GM18951 (cell line): ENCODE results near the gene KIF3A.

Source experiments
- POLR2A ChIP-seq: IDR thresholded peaks from 4 replicates; pipeline ENCODE4 v1.6.1; 2011; ENCODE audit warnings: mild to moderate bottlenecking; ENCODE audit not compliant: insufficient read length, insufficient read depth; ENCODE audit errors: extremely low read depth
- in situ Hi-C: fragments of 300-500 bp; cut with MboI; formaldehyde crosslinking; loops from one replicate; pipeline ENCODE4 v1.12.0; 2022; ENCODE audit warnings: low sequenced_read_pairs, mixed read lengths, inconsistent platforms; ENCODE audit not compliant: unreplicated experiment

KIF3A gene

DNA sequence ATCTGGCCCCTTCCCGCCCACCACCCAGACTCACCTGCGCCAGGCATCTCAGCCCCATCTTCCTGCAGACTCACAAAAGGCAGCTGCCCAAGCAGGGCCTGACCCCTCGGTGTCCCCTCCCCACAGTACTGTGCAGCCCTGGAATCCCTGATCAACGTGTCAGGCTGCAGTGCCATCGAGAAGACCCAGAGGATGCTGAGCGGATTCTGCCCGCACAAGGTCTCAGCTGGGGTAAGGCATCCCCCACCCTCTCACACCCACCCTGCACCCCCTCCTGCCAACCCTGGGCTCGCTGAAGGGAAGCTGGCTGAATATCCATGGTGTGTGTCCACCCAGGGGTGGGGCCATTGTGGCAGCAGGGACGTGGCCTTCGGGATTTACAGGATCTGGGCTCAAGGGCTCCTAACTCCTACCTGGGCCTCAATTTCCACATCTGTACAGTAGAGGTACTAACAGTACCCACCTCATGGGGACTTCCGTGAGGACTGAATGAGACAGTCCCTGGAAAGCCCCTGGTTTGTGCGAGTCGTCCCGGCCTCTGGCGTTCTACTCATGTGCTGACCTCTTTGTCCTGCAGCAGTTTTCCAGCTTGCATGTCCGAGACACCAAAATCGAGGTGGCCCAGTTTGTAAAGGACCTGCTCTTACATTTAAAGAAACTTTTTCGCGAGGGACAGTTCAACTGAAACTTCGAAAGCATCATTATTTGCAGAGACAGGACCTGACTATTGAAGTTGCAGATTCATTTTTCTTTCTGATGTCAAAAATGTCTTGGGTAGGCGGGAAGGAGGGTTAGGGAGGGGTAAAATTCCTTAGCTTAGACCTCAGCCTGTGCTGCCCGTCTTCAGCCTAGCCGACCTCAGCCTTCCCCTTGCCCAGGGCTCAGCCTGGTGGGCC, 77.5 kb downstream of the KIF3A start:
- TF ChIP-seq POLR2A: no peak
- in situ Hi-C loops: no loop called here

DNA sequence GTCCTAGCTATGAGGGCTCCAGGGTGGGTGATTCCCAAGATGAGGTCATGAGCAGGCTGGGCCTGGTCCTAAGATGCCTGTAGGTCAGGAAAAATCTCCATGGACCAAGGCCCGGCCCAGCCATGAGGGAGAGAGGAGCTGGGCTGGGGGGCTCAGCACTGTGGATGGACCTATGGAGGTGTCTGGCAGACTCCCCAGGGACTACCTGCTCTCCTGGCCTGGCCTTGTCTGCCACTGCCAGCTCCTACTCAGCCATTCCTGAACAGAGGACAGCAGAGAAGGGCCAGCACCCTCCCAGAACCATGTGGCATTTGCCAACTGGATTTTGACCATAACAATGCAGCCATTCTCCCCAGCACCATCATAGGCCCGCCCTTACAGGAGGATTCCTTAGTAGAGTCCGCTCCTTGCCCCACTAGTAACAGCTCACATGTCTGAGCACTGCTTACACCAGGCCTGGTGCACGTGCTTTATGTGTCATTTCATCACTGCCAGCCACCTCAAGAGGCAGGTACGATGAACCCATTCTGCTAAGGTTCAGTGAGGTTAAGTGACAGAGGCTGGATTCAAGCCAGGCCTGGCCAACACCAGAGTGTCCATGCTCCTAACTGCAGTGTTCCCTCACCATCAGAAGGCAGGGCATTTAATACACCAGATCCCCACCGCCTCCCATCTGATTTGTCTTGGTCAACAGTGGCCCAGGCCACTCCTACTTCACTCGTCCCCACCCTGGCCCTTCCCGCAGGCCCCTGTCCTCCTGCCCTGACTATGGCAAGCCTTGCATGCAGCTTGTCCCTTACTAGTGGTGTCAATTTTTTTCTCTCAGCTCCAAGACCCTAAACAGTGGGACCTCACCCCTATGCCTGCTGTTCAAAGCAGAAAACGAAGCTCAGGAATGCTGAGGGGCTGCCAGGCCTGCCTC, 78.7 kb downstream of the KIF3A start:
- TF ChIP-seq POLR2A: no peak

DNA sequence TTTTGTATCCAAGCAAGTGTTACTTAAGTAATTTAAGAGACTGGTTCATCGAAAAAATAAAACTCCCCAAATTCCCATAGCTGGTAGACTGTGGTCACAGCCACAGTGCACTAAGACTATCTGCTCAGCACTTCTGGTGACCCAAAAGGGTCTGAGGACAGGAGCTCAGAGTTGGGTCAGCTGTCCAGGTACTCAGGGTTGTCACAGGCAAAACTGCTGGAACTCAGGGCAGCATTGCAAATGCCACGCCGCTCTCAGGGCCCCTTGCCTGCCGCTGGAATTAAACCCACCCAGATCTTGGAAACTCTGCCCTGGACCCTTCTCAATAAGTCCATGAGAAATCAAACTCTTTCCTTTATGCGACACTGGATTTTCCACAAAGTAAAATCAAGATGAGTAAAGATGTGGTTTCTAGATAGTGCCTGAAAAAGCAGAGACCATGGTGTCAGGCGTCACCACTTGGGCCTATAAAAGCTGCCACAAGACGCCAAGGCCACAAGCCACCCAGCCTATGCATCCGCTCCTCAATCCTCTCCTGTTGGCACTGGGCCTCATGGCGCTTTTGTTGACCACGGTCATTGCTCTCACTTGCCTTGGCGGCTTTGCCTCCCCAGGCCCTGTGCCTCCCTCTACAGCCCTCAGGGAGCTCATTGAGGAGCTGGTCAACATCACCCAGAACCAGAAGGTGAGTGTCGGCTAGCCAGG, 79.5 kb downstream of the KIF3A start, which contains the start of gene IL13:
Gene IL13, plus strand, starts transcription at position 498 of the 705 bp plus-strand sequence. Its CDS starts 14 bp downstream, at position 512.
- no peak for TF ChIP-seq POLR2A
- in situ Hi-C loops: no loop called here

More for the DNA sequence above, 78.7 kb downstream of the KIF3A start:
- in situ Hi-C loops: no loop called here

DNA sequence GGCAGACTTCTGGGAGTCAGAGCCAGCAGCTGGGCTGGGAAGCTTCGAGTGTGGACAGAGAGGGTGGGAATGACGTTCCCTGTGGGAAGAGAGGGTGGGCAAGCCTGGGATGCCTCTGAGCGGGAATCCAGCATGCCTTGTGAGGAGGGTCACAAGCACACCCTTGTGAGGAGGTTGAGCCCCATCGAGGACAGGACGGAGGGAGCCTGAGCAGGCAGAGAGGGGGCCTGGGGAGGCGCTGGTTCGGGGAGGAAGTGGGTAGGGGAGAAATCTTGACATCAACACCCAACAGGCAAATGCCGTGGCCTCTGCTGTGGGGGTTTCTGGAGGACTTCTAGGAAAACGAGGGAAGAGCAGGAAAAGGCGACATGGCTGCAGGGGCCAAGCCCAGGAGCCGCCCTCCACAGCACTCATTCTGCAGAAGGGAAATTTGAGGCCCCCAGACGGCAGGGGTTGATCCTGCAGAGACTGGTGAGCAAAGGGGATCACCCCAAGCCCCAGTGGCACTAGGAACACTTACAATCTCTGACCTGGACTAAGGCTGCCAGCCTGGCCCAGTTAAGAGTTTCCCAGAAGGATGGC, 80.5 kb downstream of the KIF3A start:
- no peak for TF ChIP-seq POLR2A
- in situ Hi-C loops: no loop called here

DNA sequence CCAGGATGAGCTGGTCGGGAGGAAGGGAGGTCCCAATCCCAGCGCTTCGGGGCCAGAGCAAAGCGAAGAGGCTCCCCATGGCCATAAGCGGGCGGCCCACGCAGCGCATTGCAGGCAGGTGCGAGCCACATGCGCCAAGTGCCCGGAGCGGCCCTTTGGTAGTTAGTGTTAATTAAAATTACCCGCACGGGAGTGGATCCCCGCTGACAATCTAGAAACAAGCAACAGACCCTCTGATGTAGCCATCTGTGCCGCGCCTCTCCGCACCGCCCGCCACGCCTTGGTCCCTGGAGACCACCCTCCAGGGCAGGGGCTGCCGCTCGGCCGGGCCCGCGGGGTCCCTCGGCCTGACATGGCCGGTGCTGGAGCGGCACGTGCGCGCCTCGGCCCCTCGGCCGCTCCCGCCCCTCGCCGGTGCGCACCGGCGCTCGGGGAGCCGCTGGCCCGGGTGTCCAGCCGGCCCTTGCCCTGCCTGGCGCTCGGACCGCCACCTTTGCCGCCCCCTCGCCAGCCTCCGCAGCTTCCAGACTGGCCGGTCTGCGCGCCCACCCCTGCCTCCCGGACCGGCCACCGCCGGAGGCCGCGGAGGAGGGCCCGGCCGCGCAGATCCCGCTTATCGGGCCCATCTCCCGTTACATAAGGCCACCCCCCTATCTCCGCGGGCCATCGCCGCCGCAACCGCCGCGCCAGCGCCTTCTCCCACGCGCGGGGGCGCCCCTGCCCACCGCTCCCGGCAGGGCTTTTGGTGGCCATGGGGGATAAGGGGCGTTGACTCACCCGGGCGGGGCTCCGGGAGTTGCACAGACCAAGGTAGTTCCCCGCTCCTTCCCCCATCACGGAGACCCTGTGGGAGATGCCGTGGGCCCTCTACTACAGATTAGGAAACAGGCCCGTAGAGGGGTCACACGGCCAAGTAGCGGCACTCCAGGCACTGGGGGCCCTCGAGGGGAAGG, 81.2 kb downstream of the KIF3A start:
- TF ChIP-seq POLR2A: no peak
- in situ Hi-C loops: no loop called here

DNA sequence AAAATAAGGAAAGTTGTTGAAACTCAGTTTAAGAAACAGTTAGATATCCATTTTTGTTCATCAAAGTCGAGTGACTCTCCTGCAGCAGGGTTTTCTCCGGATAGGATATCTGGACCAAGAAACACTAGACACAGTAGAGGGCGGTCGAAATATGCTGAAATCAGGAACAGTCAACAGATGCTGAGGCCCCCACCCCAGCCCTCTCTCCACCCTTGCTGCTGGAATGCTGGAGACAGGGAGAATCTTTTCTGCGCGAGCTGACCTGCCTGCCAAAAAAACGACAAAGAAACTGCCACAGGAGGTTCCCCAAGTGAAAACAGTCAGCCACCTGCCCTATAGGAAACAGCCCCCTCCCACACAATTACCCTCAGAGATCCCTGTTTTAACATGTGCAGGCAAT, 83.6 kb downstream of the KIF3A start:
- no peak for TF ChIP-seq POLR2A
- in situ Hi-C loops: no loop called here

DNA sequence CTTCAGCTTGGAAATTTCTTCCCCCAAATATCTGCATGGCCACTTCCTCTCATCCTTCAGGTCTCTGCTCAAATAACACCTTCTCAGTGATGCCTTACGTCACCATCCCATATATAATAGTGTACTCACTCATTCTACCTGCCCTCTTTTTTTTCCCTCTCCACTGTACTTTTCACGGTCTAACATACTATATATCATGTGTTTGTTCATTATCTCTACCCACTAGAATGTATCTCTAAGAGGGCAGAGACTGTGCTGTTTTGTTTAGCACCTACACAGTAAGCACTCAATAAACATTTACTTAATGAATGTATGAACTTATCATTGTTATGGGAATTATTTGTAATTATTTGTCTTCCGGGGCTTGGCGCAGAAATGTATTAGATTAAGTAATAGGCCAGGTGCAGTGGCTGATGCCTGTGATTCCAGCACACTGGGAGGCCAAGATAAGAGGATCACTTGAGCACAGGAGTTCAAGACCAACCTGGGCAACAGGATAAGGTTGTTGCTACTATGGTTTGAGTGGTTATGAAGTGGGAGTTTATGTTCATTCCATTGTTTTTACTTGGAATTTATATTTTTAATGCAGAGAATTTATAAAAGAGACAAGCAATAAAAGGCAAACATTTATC, 85.4 kb downstream of the KIF3A start:
- in situ Hi-C loops: no loop called here

DNA sequence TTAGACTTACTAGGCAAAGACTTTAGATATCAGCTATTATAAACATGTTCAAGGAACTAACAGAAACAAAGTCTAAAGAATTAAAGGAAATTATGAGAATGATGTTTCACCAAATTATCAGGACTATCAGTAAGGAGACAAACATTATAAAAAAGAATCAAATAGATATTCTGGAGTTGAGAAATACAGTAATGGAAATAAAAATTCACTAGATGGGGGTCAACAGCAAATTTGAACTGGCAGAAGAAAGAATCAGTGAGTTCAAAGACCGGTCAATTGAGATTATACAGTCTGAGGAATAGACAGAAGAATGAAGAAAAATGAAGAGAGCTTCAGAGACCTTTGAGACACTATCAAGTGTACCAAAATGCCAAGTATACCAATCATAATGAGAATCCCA, 89.0 kb downstream of the KIF3A start:
- in situ Hi-C loops: no loop called here

More for the DNA sequence above, 85.4 kb downstream of the KIF3A start:
- no peak for TF ChIP-seq POLR2A

DNA sequence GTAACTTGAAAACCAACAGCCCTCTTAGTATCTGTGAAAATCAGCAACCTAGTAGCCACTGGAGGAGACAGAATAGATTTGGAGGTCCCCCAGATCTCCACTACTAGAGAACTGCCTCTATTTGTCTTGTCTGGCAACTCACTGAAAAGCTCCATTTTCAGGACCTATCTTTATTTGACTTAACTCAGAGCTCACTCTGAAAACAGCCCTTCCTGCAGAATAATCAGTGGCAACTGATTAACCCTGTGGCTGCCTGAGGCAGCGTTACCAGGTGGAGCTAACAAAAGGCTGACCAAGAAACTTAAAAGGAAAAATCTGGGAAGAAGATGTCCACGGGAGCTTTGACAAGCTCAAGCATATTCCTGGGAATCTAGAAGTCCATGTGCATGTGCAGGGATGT, 89.9 kb downstream of the KIF3A start:
- no peak for TF ChIP-seq POLR2A
- in situ Hi-C loops: no loop called here

More for the DNA sequence above, 89.0 kb downstream of the KIF3A start:
- no peak for TF ChIP-seq POLR2A

DNA sequence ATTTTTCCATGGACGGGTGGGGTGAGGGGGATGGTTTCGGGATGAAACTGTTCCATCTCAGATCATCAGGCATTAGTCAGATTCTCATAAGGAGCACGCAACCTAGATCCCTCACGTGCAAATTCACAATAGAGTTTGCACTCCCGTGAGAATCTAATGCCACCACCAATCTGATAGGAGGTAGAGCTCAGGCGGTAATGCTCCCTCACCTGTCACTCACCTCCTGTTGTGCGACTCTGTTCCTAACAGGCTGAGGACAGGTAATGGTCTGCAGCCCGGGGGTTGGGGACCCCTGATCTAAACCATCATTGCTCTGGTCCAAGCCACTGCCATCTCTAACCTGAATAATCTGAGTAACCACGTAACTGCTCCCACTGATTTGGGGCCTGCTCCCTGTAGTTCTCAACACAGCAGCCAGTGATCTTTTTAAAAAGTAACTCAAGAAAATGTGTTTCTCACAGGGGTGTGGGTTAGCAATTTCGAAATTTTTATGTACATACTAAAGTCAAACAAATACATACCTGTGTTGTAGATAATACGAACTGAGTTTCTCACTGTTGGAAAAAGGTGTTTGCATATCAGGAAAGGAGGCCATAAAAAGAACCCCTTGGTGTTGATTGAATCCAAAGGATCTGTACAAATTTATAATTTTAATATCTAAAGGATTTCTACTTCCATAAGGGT, 90.6 kb downstream of the KIF3A start:
- in situ Hi-C loops: no loop called here
- no peak for TF ChIP-seq POLR2A

DNA sequence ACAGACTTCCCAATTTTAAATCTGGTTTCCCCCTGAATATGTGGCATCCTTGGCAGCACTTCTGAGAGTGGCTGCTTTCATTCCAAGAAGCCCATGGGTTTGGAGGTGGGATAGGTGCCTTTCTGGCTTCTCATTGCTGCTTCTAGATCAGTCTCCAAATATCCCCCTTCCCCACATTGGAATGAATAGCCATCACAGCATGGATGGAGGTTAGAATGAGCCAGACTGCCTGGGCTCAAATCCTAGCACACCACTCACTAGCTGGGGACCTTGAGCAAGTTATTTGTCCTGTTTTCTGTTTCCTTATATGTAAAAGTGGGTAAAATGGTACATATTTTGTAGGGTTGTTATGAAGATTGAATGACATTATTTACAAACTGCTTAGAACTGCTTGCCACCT, 93.2 kb downstream of the KIF3A start:
- no peak for TF ChIP-seq POLR2A
- in situ Hi-C loops: no loop called here
